SK-N-SH treated with all-trans-retinoic acid at 6 μM for 48 hours (cell line): ENCODE data around the gene SART3.
"Not testable (repeated sequence)": the region's sequence is repeated elsewhere in the genome, so short reads cannot be mapped to it uniquely, and the experiment has no call there.

Experiments used
- ATAC-seq: fragments of 200-7000 bp; cut with Tn5 transposase; 3 replicates; pipeline ENCODE4 v1.9.1; 2020; ENCODE audit warnings: mild to moderate bottlenecking, moderate library complexity
- ARNTL ChIP-seq: fragments of 450-650 bp; formaldehyde crosslinking; IDR thresholded peaks from 2 replicates; pipeline ENCODE4 v1.5.0; 2020; ENCODE audit warnings: low read depth, mild to moderate bottlenecking, moderate library complexity, borderline replicate concordance
- BACH2 ChIP-seq: fragments of 250-450 bp; sonication (Bioruptor Pico); IDR thresholded peaks from 2 replicates; pipeline ENCODE4 v1.9.0; 2021; ENCODE audit warnings: mild to moderate bottlenecking, borderline replicate concordance
- CSDC2 ChIP-seq: fragments of 250-450 bp; sonication (Bioruptor Pico); IDR thresholded peaks from 2 replicates; pipeline ENCODE4 v1.5.0; 2020; ENCODE audit warnings: mild to moderate bottlenecking, moderate library complexity
- CSRNP3 ChIP-seq: fragments of 250-450 bp; sonication (Bioruptor Pico); IDR thresholded peaks from 2 replicates; pipeline ENCODE4 v1.5.1; 2021; ENCODE audit warnings: mild to moderate bottlenecking, moderate library complexity
- ESRRG ChIP-seq: fragments of 250-450 bp; sonication (Bioruptor Pico); IDR thresholded peaks from 2 replicates; pipeline ENCODE4 v1.6.1; 2021; ENCODE audit warnings: mild to moderate bottlenecking
- GLIS3 ChIP-seq: fragments of 250-450 bp; sonication (Bioruptor Pico); IDR thresholded peaks from 2 replicates; pipeline ENCODE4 v1.5.0; 2020; ENCODE audit warnings: mild to moderate bottlenecking, moderate library complexity
- ISL1 ChIP-seq: fragments of 250-450 bp; sonication (Bioruptor Pico); IDR thresholded peaks from 2 replicates; pipeline ENCODE4 v2.1.2; 2022; ENCODE audit warnings: mild to moderate bottlenecking, moderate library complexity
- OSR1 ChIP-seq: fragments of 250-450 bp; sonication (Bioruptor Pico); IDR thresholded peaks from 2 replicates; pipeline ENCODE4 v1.8.0; 2022; ENCODE audit warnings: moderate library complexity, mild to moderate bottlenecking, inconsistent platforms
- PATZ1 ChIP-seq: fragments of 250-450 bp; sonication (Bioruptor Pico); IDR thresholded peaks from 2 replicates; pipeline ENCODE4 v1.8.0; 2020; ENCODE audit warnings: mild to moderate bottlenecking, moderate library complexity, borderline replicate concordance
- PPARA ChIP-seq: fragments of 250-450 bp; sonication (Bioruptor Pico); IDR thresholded peaks from 2 replicates; pipeline ENCODE4 v1.5.0; 2020; ENCODE audit warnings: mild to moderate bottlenecking, borderline replicate concordance
- RARB ChIP-seq: fragments of 250-450 bp; sonication (Bioruptor Pico); IDR thresholded peaks from 2 replicates; pipeline ENCODE4 v1.8.0; 2021; ENCODE audit warnings: mild to moderate bottlenecking, moderate library complexity
- SNAI2 ChIP-seq: fragments of 250-450 bp; sonication (Bioruptor Pico); IDR thresholded peaks from 2 replicates; pipeline ENCODE4 v1.5.0; 2020; ENCODE audit warnings: mild to moderate bottlenecking, moderate library complexity
- TCF4 ChIP-seq: fragments of 250-450 bp; sonication (Bioruptor Pico); IDR thresholded peaks from 2 replicates; pipeline ENCODE4 v1.8.0; 2021; ENCODE audit warnings: mild to moderate bottlenecking, moderate library complexity, borderline replicate concordance
- TOX ChIP-seq: fragments of 250-450 bp; sonication (Bioruptor Pico); IDR thresholded peaks from 2 replicates; pipeline ENCODE4 v1.8.0; 2021; ENCODE audit warnings: mild to moderate bottlenecking, moderate library complexity, borderline replicate concordance
- TSHZ2 ChIP-seq: fragments of 250-450 bp; sonication (Bioruptor Pico); IDR thresholded peaks from 2 replicates; pipeline ENCODE4 v1.5.0; 2020; ENCODE audit warnings: mild to moderate bottlenecking, moderate library complexity
- ZC3H10 ChIP-seq: fragments of 250-450 bp; sonication (Bioruptor Pico); IDR thresholded peaks from 2 replicates; pipeline ENCODE4 v1.5.1; 2021; ENCODE audit warnings: mild to moderate bottlenecking, moderate library complexity
- ZFP30 ChIP-seq: fragments of 450-650 bp; formaldehyde crosslinking; IDR thresholded peaks from 2 replicates; pipeline ENCODE4 v1.5.0; 2022; ENCODE audit warnings: mild to moderate bottlenecking, moderate library complexity
- ZNF565 ChIP-seq: fragments of 450-650 bp; formaldehyde crosslinking; conservative IDR thresholded peaks from 2 replicates; pipeline ENCODE4 v1.5.0; 2020; ENCODE audit warnings: low read depth, mild to moderate bottlenecking, moderate library complexity
- ZNF70 ChIP-seq: fragments of 450-650 bp; formaldehyde crosslinking; IDR thresholded peaks from 2 replicates; pipeline ENCODE4 v1.5.0; 2020; ENCODE audit warnings: mild to moderate bottlenecking, moderate library complexity
- ZNF8 ChIP-seq: fragments of 450-650 bp; formaldehyde crosslinking; IDR thresholded peaks from 2 replicates; pipeline ENCODE4 v1.5.0; 2020; ENCODE audit warnings: mild to moderate bottlenecking, moderate library complexity
- TF ChIP-seq, protein P1 (sequence below): fragments of 250-450 bp; sonication (Bioruptor Pico); IDR thresholded peaks from 2 replicates; pipeline ENCODE4 v1.5.1; 2020; ENCODE audit warnings: low read depth, mild to moderate bottlenecking, moderate library complexity

SART3 gene

DNA sequence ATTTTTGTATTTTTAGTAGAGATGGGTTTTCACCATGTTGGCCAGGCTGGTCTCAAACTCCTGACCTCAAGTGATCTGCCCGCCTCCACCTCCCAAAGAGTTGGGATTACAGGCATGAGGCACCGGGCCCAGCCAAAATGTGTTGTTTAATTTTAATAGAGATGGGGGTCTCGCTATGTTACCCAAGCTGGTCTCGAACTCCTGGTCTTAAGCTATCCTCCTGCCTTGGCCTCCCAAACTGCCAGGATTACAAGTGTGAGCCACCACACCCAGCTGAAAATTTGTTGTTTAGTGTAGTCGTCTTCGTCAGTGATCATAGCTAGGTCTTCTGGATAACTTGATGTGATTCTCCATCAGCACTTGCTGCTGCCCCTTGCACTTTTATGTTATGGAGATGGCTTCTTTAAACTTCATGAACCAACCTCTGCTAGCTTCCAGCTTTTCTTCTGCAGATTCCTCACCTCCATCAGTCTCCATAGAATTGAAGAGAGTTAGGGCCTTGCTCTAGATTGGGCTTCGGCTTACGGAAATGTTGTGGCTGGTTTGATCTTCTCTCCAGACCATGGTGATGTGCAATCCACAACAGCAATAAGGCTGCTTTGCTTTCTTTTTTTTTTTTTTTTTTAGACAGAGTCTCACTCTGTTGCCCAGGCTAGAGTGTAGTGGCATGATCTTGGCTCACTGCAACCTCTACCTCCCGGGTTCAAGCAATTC is 14.4 kb upstream of the SART3 start:
- no peak for TF ChIP-seq ZC3H10
- no peak for TF ChIP-seq ARNTL
- TF ChIP-seq ISL1: no peak
- TF ChIP-seq ZNF565 (CRISPR knock-in tag): no peak
- TF ChIP-seq PPARA (CRISPR knock-in tag): no peak
- no peak for TF ChIP-seq BACH2 (CRISPR knock-in tag)
- no peak for TF ChIP-seq ESRRG (CRISPR knock-in tag)
- no peak for TF ChIP-seq OSR1 (CRISPR knock-in tag)
- no peak for TF ChIP-seq ZNF8
- no peak for TF ChIP-seq SNAI2 (CRISPR knock-in tag)
- no peak for TF ChIP-seq GLIS3 (CRISPR knock-in tag)
- no peak for TF ChIP-seq ZNF70
- TF ChIP-seq ZFP30 (CRISPR knock-in tag): no peak
- TF ChIP-seq TSHZ2: no peak
- TF ChIP-seq CSDC2: no peak
- TF ChIP-seq PATZ1 (CRISPR knock-in tag): no peak
- TF ChIP-seq RARB (CRISPR knock-in tag): no peak
- TF ChIP-seq TCF4: no peak
- no peak for TF ChIP-seq CSRNP3 (CRISPR knock-in tag)
- no peak for ATAC-seq

DNA sequence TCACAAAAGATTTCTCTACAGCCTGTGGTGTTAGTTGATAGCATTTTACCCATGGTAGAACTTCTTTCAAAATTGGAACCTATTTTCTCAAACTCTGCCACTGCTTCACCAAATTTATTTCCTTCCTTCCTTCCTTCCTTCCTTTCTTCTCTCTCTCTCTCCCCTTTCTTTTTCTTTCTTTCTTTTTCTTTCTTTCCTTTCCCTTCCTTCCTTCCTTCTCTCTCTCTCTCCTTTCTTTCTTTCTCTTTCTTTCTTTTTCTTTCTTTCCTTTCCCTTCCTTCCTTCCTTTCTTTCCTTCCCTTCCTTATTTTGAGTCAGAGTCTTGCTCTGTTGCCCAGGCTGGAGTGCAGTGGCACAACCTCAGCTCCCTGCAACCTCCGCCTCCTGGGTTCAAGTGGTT is 13.3 kb upstream of the SART3 start:
- not testable (repeated sequence) for ATAC-seq

GRCh38 chr12:108573317-108573716 is 12.3 kb upstream of the SART3 start:
- TF ChIP-seq OSR1 (CRISPR knock-in tag) (no peak), TOX (CRISPR knock-in tag) (no peak), PPARA (CRISPR knock-in tag) (no peak), TSHZ2 (no peak)
- TF ChIP-seq, protein P1, sequence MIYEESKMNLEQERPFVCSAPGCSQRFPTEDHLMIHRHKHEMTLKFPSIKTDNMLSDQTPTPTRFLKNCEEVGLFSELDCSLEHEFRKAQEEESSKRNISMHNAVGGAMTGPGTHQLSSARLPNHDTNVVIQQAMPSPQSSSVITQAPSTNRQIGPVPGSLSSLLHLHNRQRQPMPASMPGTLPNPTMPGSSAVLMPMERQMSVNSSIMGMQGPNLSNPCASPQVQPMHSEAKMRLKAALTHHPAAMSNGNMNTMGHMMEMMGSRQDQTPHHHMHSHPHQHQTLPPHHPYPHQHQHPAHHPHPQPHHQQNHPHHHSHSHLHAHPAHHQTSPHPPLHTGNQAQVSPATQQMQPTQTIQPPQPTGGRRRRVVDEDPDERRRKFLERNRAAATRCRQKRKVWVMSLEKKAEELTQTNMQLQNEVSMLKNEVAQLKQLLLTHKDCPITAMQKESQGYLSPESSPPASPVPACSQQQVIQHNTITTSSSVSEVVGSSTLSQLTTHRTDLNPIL (CRISPR knock-in tag): no peak
- no peak for ATAC-seq
